Measurements from ENCODE around the gene CYP3A7.
"Not testable (repeated sequence)": the region's sequence is repeated elsewhere in the genome, so short reads cannot be mapped to it uniquely, and the experiment has no call there.

The CYP3A7 gene

GRCh38 chr7:99740573-99741440, 5.8 kb upstream of the CYP3A7 start:
- no peak for DNase-seq

- DNase-seq: no peak
Observed at GRCh38 chr7:99739699-99740572, 4.9 kb upstream of the CYP3A7 start.

- no peak for DNase-seq
Observed at GRCh38 chr7:99737726-99738125, 2.7 kb upstream of the CYP3A7 start.

- DNase-seq: not testable (repeated sequence)
Observed at GRCh38 chr7:99736667-99737066, 1.7 kb upstream of the CYP3A7 start.

GRCh38 chr7:99733448-99733847, 1.5 kb downstream of the CYP3A7 start:
- no peak for DNase-seq

GRCh38 chr7:99733003-99733402, 2.0 kb downstream of the CYP3A7 start:
- DNase-seq: no peak

- no peak for DNase-seq
Observed at GRCh38 chr7:99731638-99732374, 3.2 kb downstream of the CYP3A7 start.

GRCh38 chr7:99730992-99731391, 4.0 kb downstream of the CYP3A7 start:
- no peak for DNase-seq

- no peak for DNase-seq
Observed at GRCh38 chr7:99730238-99730810, 4.7 kb downstream of the CYP3A7 start.

GRCh38 chr7:99729486-99730237, 5.3 kb downstream of the CYP3A7 start:
- DNase-seq: no peak

- DNase-seq: no peak
Observed at GRCh38 chr7:99728615-99729014, 6.4 kb downstream of the CYP3A7 start.

- DNase-seq: not testable (repeated sequence)
Observed at GRCh38 chr7:99723201-99723600, 11.8 kb downstream of the CYP3A7 start.

- no peak for DNase-seq
Observed at GRCh38 chr7:99720800-99721595, 14.0 kb downstream of the CYP3A7 start.

- DNase-seq: no peak
Observed at GRCh38 chr7:99719996-99720769, 14.8 kb downstream of the CYP3A7 start.

GRCh38 chr7:99713995-99714570, 20.9 kb downstream of the CYP3A7 start:
- DNase-seq: no peak

GRCh38 chr7:99709838-99710578, 25.0 kb downstream of the CYP3A7 start:
- DNase-seq: no peak

- DNase-seq: no peak
Observed at GRCh38 chr7:99709260-99709659, 25.7 kb downstream of the CYP3A7 start.

- no peak for DNase-seq
Observed at GRCh38 chr7:99707096-99707495, 27.9 kb downstream of the CYP3A7 start.

GRCh38 chr7:99699946-99700345, 35.0 kb downstream of the CYP3A7 start:
- DNase-seq: no peak

All from NCI-H1436 treated with DMSO at 0.1 percent for 48 hours (cell line).